Prostate gland (tissue), 2 donors: ENCODE measurements around the gene GNAS.

Source experiments
- CTCF ChIP-seq, 4 experiments: fragments of 200-600 bp in 2 of 4; fragments of 450-650 bp in 2 of 4; sonication (generic) in 2 of 4; IDR thresholded peaks; 1 replicate in 3 of 4; 2 replicates in 1 of 4; pipeline ENCODE4 v1.5.1; 2016 to 2019; ENCODE audit warnings: antibody characterized with exemption in 4 of 4, mild to moderate bottlenecking in 2 of 4, moderate library complexity in 2 of 4
- POLR2AphosphoS5 ChIP-seq: sonication (generic); formaldehyde crosslinking; IDR thresholded peaks from one replicate; pipeline ENCODE4 v1.6.1; 2017; ENCODE audit warnings: antibody characterized with exemption

- TF ChIP-seq CTCF (IDR thresholded peaks at IDR 0.05) (no peak), POLR2AphosphoS5 (no peak)
Observed at GRCh38 chr20:58896820-58897219, 44.3 kb downstream of the GNAS start.
